ENCODE data around the gene TGFBR3. TPM values are rescaled to one million over a fixed set of nuclear protein-coding genes. Genes with fewer than 3 reads are reported as not detected.

TGFBR3 gene
- total RNA-seq, 2 experiments from 2014 or later = 5.5 to 7.5 TPM

DNA sequence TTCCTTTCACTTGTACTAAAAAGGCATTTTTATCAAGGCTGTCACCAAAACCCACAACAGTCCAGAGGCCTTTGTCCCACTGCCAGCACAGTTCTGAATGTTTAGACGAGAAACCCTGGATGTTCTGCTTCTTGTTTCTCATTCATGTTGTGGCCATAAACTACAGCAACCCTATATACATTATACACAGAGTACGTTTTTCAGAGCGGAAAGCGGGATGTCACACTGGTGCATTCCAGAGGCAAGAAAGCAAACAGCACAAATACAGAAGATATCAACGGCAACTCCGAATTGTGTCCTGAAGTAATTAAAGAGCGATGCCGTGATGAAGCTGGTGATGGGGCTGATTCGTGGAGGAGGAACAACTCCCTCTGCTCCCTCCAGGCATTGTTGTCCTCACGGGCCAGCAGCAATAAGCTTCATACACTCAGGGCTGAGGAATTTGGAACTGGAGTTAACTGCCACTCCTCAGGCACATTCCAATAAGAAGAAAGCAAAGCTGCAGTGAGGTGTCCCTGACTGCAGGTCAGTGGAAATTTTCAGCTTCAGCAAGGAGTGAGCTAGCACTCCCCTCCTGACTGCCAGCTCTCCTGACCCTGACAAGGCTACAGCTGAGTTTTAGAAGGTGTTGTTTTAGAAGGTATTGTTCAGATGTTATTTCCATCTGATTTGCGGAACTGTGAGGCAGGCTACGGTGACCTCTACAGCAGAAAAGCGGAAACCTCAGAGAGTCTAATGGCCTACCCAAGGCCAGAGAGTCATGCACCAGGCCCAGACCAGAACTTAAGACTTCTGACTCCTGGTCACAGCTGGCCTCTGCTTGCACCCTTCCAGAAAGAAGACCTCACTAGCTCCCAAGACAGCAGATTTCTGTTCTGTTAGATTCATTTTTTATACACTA, 149.0 kb downstream of the TGFBR3 start:
- H3K27me3 Mint-ChIP-seq = no peaks in the 10 kb centered on the region
- H3K36me3 Mint-ChIP-seq (ENCODE audit: low read depth) = peaks cover 9% of the 10 kb centered on the region
- CTCF ChIA-PET = interaction anchor here (1.4 to 1.8 kb wide), 3 partner anchors 14 to 147 kb away, joined by 3 to 6 read pairs (median 3); no protein-coding TSS in a partner anchor
- no peak overlapping the region for H3K27ac Mint-ChIP-seq
- peaks cover 17% of the 10 kb centered on the region for H3K4me1 Mint-ChIP-seq (ENCODE audit: low read depth)
- intact Hi-C loops (cut with micrococcal nuclease) = no loop called here
- no peak for DNase-seq
- H3K4me3 Mint-ChIP-seq = no peak overlapping the region
- POLR2A ChIA-PET = interaction anchor here (0.8 to 1.1 kb wide), 2 partner anchors 13 to 72 kb away, joined by 3 to 4 read pairs; no protein-coding TSS in a partner anchor
- peaks cover 2% of the 10 kb centered on the region for H3K9me3 Mint-ChIP-seq
- TF ChIP-seq, protein P1, sequence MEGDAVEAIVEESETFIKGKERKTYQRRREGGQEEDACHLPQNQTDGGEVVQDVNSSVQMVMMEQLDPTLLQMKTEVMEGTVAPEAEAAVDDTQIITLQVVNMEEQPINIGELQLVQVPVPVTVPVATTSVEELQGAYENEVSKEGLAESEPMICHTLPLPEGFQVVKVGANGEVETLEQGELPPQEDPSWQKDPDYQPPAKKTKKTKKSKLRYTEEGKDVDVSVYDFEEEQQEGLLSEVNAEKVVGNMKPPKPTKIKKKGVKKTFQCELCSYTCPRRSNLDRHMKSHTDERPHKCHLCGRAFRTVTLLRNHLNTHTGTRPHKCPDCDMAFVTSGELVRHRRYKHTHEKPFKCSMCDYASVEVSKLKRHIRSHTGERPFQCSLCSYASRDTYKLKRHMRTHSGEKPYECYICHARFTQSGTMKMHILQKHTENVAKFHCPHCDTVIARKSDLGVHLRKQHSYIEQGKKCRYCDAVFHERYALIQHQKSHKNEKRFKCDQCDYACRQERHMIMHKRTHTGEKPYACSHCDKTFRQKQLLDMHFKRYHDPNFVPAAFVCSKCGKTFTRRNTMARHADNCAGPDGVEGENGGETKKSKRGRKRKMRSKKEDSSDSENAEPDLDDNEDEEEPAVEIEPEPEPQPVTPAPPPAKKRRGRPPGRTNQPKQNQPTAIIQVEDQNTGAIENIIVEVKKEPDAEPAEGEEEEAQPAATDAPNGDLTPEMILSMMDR (IDR thresholded peaks at IDR 0.05) = no peak
- ATAC-seq = no peak

- POLR2A ChIA-PET = interaction anchor here (0.8 kb wide), 1 partner anchor 73 kb away, joined by 4 read pairs; no protein-coding TSS in a partner anchor
- peaks cover 2% of the 10 kb centered on the region for H3K9me3 Mint-ChIP-seq
- TF ChIP-seq, protein P1 (IDR thresholded peaks at IDR 0.05) = no peak
Measured at GRCh38 chr1:91736146-91736714, 149.7 kb downstream of the TGFBR3 start.

GRCh38 chr1:91735266-91735845, 150.6 kb downstream of the TGFBR3 start:
- peaks cover 33% of the 10 kb centered on the region for H3K4me1 Mint-ChIP-seq (ENCODE audit: low read depth)
- no peak overlapping the region for H3K4me3 Mint-ChIP-seq
- intact Hi-C loops (cut with micrococcal nuclease) = no loop called here
- ChIA-PET POLR2A (no interaction called here), CTCF (no interaction called here)
- no peak for ATAC-seq
- TF ChIP-seq, protein P1 (IDR thresholded peaks at IDR 0.05) = no peak
- H3K9me3 Mint-ChIP-seq = peaks cover 2% of the 10 kb centered on the region
- DNase-seq = no peak
- H3K27ac Mint-ChIP-seq = no peak overlapping the region
- H3K27me3 Mint-ChIP-seq = no peaks in the 10 kb centered on the region
- H3K36me3 Mint-ChIP-seq (ENCODE audit: low read depth) = peaks cover 9% of the 10 kb centered on the region

More at GRCh38 chr1:91736146-91736714, 149.7 kb downstream of the TGFBR3 start:
- no peaks in the 10 kb centered on the region for H3K27me3 Mint-ChIP-seq
- no peak for DNase-seq
- intact Hi-C loops (cut with micrococcal nuclease) = no loop called here
- H3K4me3 Mint-ChIP-seq = no peak overlapping the region
- no peak overlapping the region for H3K27ac Mint-ChIP-seq
- peaks cover 24% of the 10 kb centered on the region for H3K4me1 Mint-ChIP-seq (ENCODE audit: low read depth)
- H3K36me3 Mint-ChIP-seq (ENCODE audit: low read depth) = peaks cover 9% of the 10 kb centered on the region
- no peak for ATAC-seq
- CTCF ChIA-PET = no interaction called here

DNA sequence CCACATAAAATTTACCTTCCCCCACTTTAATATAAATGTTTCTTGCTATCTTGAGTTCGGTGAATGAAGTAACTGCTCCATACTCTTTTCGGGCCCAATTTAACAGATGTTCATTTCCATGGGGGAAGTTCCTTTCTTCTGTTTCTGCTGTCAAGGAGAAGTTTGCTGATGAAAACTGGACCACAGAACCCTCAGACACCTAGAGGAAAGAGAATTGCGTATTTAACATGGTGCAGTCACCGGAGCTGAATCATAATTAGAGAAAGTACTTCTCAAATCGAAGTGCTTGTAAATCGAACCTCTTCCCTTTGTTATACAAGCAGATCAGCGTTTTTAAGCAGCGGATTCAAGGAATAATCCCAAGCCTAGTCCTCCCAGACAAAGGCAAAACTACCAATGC, 151.2 kb downstream of the TGFBR3 start:
- Mint-ChIP-seq H3K4me3 (no peak overlapping the region), H3K9me3 (peaks cover 2% of the 10 kb centered on the region), H3K27ac (no peak overlapping the region), H3K27me3 (no peaks in the 10 kb centered on the region), H3K36me3 (ENCODE audit: low read depth) (peaks cover 9% of the 10 kb centered on the region), H3K4me1 (ENCODE audit: low read depth) (peaks cover 39% of the 10 kb centered on the region)
- CTCF ChIA-PET = no interaction called here
- TF ChIP-seq, protein P1 (IDR thresholded peaks at IDR 0.05) = no peak
- POLR2A ChIA-PET = no interaction called here
- intact Hi-C loops (cut with micrococcal nuclease) = loop anchor here (5.0 kb wide), 1 partner anchor 148 kb away; no protein-coding TSS in a partner anchor
- ATAC-seq (no peak), DNase-seq (no peak)

All from activated CD8-positive, alpha-beta T cell treated with anti-CD3 and anti-CD28 coated beads for 36 hours (primary cell).